GM10266 (cell line): ENCODE data around the gene ROBO4.

Experiments used
- DNase-seq: peaks from one replicate; pipeline ENCODE4 v3.0.0; 2012; ENCODE audit errors: extremely low spot score
- CTCF ChIP-seq: IDR thresholded peaks from 2 replicates; pipeline ENCODE4 v1.5.1; 2012; ENCODE audit warnings: mild to moderate bottlenecking, low read depth; ENCODE audit not compliant: control insufficient read depth, insufficient read depth; ENCODE audit errors: missing control alignments

ROBO4 gene

GRCh38 chr11:124834526-124835180 lies 63.0 kb downstream of the ROBO4 start:
- TF ChIP-seq CTCF: no peak
- no peak for DNase-seq
